Colonic mucosa (tissue), 4 donors: ENCODE measurements around the gene LOXHD1. TPM values are rescaled to one million over a fixed set of nuclear protein-coding genes. Genes with fewer than 3 reads are reported as not detected.

Experiments
- DNase-seq: peaks from one replicate; pipeline ENCODE4 v3.0.0-alpha.2; 2020
- H3K27ac ChIP-seq: fragments of 200-600 bp; one replicate; pipeline ENCODE4 v1.8.0; 2021
- H3K27me3 ChIP-seq: fragments of 200-600 bp; one replicate; pipeline ENCODE4 v1.8.0; 2021
- H3K36me3 ChIP-seq: fragments of 200-600 bp; one replicate; pipeline ENCODE4 v1.8.0; 2021
- H3K4me1 ChIP-seq: fragments of 200-600 bp; one replicate; pipeline ENCODE4 v1.8.0; 2021; ENCODE audit warnings: mild to moderate bottlenecking
- H3K4me3 ChIP-seq: fragments of 200-600 bp; one replicate; pipeline ENCODE4 v1.8.0; 2021
- H3K9ac ChIP-seq, 2 donors: one replicate each; pipeline ENCODE4 v1.7.0; 2013; ENCODE audit warnings: control low read depth in 2 of 2, low read depth in 2 of 2, low read length in 2 of 2
- H3K9me3 ChIP-seq: fragments of 200-600 bp; one replicate; pipeline ENCODE4 v1.8.0; 2021
- intact Hi-C: fragments of 100-400 bp; cut with DNase I; formaldehyde crosslinking; loops from one replicate; pipeline ENCODE4 v1.14.1; 2022
- total RNA-seq, 2 donors: library from RNA; stranded (reverse); fragmentation: NEBNext Ultra II Directional in 1 of 2; extraction: Animal tissue kit (Norgen Biotek cat#: 25700) in 1 of 2; gene quantifications; one replicate each; pipeline ENCODE4 v1.2.1, GENCODE V29; 2021
- TF ChIP-seq, protein P1 (sequence below): fragments of 200-600 bp; IDR thresholded peaks from one replicate; pipeline ENCODE4 v1.8.0; 2022; ENCODE audit warnings: antibody characterized with exemption, mild to moderate bottlenecking
- donor health status: healthy.
- donor health status: DM: no; HTN: no; CAD: no.
- donor health status: DM: no; HTN: no; CAD: no.

The LOXHD1 gene
- total RNA-seq, 2 donors from 2014 or later: not detected

DNA sequence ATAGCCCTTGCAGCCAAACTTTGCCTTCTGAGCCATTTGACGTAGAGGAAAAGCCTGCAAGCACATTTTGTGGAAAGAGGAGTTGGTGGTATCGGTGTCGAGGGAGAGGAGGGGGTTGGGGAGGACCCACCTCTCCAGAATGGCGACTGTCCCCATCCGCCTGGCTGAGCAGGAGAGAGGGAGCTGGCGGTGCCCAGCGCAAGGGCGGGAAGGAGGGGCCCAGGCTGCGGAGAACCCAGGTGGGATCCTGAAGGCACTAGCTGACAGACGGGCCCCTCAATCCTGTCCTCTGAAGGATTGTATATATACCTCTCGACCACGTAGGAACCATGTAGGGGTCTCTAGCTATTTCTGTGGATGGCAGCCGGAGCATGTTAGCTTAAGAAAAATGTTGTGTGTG, 200.3 kb downstream of the LOXHD1 start:
- Histone ChIP-seq H3K9ac (no peak overlapping the region), H3K36me3 (no peaks in the 10 kb centered on the region)
- TF ChIP-seq, protein P1, sequence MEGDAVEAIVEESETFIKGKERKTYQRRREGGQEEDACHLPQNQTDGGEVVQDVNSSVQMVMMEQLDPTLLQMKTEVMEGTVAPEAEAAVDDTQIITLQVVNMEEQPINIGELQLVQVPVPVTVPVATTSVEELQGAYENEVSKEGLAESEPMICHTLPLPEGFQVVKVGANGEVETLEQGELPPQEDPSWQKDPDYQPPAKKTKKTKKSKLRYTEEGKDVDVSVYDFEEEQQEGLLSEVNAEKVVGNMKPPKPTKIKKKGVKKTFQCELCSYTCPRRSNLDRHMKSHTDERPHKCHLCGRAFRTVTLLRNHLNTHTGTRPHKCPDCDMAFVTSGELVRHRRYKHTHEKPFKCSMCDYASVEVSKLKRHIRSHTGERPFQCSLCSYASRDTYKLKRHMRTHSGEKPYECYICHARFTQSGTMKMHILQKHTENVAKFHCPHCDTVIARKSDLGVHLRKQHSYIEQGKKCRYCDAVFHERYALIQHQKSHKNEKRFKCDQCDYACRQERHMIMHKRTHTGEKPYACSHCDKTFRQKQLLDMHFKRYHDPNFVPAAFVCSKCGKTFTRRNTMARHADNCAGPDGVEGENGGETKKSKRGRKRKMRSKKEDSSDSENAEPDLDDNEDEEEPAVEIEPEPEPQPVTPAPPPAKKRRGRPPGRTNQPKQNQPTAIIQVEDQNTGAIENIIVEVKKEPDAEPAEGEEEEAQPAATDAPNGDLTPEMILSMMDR: no peak

DNA sequence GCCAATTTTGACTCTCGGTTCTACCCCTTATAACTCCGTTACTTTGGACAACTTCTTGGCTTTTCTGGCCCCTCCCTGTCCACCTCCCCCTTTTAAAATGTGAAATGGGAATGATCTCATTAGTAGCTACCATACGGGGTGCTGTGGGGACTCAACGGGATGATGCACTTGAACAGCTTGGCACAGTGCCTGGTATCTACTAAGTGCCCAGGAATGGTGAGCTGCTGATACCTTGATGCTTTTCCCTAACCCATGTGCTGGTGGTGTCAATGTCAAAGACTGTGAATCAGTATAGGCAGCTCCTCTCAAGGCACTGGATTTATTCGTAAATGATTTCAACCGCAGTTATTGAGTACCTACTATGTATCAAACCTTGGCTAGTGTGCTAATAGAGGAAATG, 204.2 kb downstream of the LOXHD1 start:
- intact Hi-C loops: no loop called here
- DNase-seq: no peak
- Histone ChIP-seq H3K36me3 (no peaks in the 10 kb centered on the region), H3K9ac (no peak overlapping the region), H3K27me3 (no peaks in the 10 kb centered on the region), H3K27ac (no peak overlapping the region), H3K9me3 (no peaks in the 10 kb centered on the region), H3K4me1 (no peaks in the 10 kb centered on the region), H3K4me3 (no peak overlapping the region)
- TF ChIP-seq, protein P1: no peak

More for the DNA sequence above, 200.3 kb downstream of the LOXHD1 start:
- Histone ChIP-seq H3K4me1 (no peaks in the 10 kb centered on the region), H3K27me3 (no peaks in the 10 kb centered on the region), H3K9me3 (no peaks in the 10 kb centered on the region), H3K4me3 (no peak overlapping the region), H3K27ac (no peak overlapping the region)
- DNase-seq: no peak
- intact Hi-C loops: no loop called here

DNA sequence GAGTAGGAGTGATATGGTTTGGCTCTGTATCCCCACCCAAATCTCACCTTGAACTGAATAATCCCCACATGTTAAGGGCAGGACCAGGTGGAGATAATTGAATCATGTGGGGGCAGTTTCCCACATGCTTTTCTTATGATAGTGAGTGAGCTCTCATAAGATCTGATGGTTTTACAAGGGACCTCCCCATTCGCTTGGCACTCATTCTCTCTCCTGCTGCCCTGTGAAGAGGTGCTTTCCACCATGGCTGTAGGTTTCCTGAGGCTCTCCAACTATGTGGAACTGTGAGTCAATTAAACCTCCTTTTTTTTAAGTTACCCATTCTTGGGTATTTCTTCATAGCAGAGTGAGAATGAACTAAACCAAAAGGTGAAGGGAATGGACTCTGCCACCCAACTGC, 207.5 kb downstream of the LOXHD1 start:
- Histone ChIP-seq H3K27me3 (no peaks in the 10 kb centered on the region), H3K27ac (no peak overlapping the region), H3K4me3 (no peak overlapping the region), H3K9me3 (no peaks in the 10 kb centered on the region), H3K36me3 (no peaks in the 10 kb centered on the region), H3K9ac (no peak overlapping the region), H3K4me1 (no peaks in the 10 kb centered on the region)
- DNase-seq: no peak
- TF ChIP-seq, protein P1: no peak
- intact Hi-C loops: no loop called here

DNA sequence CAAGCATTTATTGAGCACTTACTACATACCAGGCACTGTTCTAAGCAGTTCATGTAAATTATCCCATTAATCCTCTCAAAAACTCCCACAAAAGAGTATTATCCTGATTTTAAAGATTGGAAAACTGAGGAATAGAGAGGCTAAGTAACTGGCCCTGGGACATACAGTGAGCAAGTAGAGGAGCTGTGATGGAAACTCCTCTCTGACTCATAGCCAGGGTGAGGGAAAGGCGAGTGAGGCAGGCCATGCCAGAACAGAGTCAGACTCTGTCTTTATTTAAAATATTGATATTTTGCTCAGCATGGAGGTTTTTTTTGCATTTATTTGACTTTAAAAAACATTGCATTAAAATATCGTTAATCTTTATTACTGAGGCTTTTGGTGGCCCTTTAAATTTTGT, 208.0 kb downstream of the LOXHD1 start:
- intact Hi-C loops: no loop called here
- H3K9ac ChIP-seq: no peak overlapping the region
- TF ChIP-seq, protein P1: no peak

DNA sequence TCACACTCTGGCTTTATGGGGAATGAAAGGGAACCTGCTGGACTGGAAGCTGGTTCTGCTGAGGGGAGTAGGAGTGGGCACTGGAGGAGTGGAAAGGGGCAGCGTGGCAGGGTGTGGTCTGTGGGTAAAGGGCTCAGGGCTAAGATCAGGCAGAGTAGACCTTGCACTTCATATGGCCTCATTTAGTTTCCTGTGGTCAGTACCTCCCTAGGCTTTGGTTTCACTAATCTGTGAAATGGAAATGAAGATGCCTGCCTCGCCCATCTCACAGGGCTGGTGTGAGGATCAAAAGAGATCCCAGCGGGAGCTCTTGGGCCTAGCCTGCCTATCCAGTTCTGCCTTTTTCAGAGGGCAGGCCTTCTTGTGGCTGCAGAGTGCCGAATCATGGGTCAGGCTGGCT, 208.7 kb downstream of the LOXHD1 start:
- no peak for DNase-seq
- Histone ChIP-seq H3K4me3 (no peak overlapping the region), H3K4me1 (no peaks in the 10 kb centered on the region), H3K27ac (no peak overlapping the region), H3K27me3 (no peaks in the 10 kb centered on the region), H3K36me3 (no peaks in the 10 kb centered on the region), H3K9ac (no peak overlapping the region), H3K9me3 (no peaks in the 10 kb centered on the region)
- intact Hi-C loops: no loop called here
- TF ChIP-seq, protein P1: no peak

More for the DNA sequence above, 208.0 kb downstream of the LOXHD1 start:
- no peak for DNase-seq
- no peaks in the 10 kb centered on the region for H3K4me1 ChIP-seq
- H3K27me3 ChIP-seq: no peaks in the 10 kb centered on the region
- no peak overlapping the region for H3K27ac ChIP-seq
- H3K4me3 ChIP-seq: no peak overlapping the region
- H3K9me3 ChIP-seq: no peaks in the 10 kb centered on the region
- H3K36me3 ChIP-seq: no peaks in the 10 kb centered on the region

DNA sequence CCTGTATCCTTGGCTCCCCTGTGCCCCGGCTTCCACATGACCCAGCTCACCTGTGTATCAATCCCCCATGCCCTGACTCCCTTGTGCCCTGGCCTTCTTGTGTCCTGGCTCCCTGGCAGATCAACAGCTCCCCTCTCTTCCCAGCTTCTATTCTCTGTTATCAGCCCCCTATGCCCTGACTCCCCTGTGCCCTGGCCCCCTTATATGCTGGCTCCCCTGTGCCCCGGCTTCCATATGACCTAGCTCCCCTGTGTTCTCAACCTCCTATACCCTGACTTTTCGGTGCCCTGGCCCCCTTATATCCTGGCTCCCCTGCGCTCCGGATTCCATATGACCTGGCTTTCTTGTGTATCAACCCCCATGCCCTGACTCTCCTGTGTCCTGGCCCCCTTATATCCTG, 209.2 kb downstream of the LOXHD1 start:
- H3K27ac ChIP-seq: no peak overlapping the region
- no peak for DNase-seq
- no peak overlapping the region for H3K4me3 ChIP-seq
- H3K36me3 ChIP-seq: no peaks in the 10 kb centered on the region
- TF ChIP-seq, protein P1: no peak
- intact Hi-C loops: no loop called here
- H3K4me1 ChIP-seq: no peaks in the 10 kb centered on the region
- H3K9me3 ChIP-seq: no peaks in the 10 kb centered on the region
- no peak overlapping the region for H3K9ac ChIP-seq
- H3K27me3 ChIP-seq: no peaks in the 10 kb centered on the region
